T1000 (cell line): ENCODE results near the gene ZNF451.

Experiments
- DNase-seq: peaks from one replicate; lab custom pipeline; 2025; ENCODE audit warnings: mixed read lengths; lab: John Stamatoyannopoulos, UW

ZNF451 gene

GRCh38 chr6:57207872-57208271 is 117.9 kb downstream of the ZNF451 start:
- DNase-seq = no peak

GRCh38 chr6:57209030-57209429 is 119.0 kb downstream of the ZNF451 start:
- DNase-seq = no peak

GRCh38 chr6:57210060-57210459 is 120.1 kb downstream of the ZNF451 start:
- DNase-seq = no peak

GRCh38 chr6:57215260-57215659 is 125.3 kb downstream of the ZNF451 start:
- no peak for DNase-seq

GRCh38 chr6:57216235-57217101 is 126.5 kb downstream of the ZNF451 start:
- DNase-seq = no peak

GRCh38 chr6:57217270-57217669 is 127.3 kb downstream of the ZNF451 start:
- no peak for DNase-seq
